SK-N-MC (cell line): ENCODE results near the gene ZEB2.

Source experiments
- EZH2 ChIP-seq: fragments of 200-600 bp; sonication (generic); IDR thresholded peaks from one replicate; pipeline ENCODE4 v1.6.1; 2017; ENCODE audit warnings: antibody characterized with exemption
- POLR2AphosphoS5 ChIP-seq: IDR thresholded peaks from 2 replicates; pipeline ENCODE4 v1.6.1; 2012; ENCODE audit warnings: mild to moderate bottlenecking, low read depth, low read length, borderline replicate concordance

DNA sequence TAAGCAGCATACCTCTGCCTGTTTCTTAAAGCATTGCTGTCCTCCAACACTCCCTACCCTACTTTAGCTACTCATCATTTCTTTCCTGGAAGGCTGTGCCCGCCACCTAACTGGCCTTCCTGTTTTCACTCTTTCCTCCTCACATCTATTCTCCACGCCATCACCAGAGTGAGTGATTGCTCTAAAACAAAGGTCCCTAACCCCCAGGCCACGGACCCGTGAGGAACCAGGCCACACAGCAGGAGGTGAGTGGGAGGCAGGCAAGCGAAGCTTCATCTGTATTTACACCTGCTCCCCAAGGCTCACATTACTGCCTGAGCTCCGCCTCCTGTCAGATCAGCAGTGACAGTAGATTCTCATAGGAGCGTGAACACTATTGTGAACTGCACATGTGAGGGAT, 13.3 kb upstream of the ZEB2 start:
- TF ChIP-seq EZH2 (no peak), POLR2AphosphoS5 (no peak)
